ENCODE data around the gene ITPR3.

DNA sequence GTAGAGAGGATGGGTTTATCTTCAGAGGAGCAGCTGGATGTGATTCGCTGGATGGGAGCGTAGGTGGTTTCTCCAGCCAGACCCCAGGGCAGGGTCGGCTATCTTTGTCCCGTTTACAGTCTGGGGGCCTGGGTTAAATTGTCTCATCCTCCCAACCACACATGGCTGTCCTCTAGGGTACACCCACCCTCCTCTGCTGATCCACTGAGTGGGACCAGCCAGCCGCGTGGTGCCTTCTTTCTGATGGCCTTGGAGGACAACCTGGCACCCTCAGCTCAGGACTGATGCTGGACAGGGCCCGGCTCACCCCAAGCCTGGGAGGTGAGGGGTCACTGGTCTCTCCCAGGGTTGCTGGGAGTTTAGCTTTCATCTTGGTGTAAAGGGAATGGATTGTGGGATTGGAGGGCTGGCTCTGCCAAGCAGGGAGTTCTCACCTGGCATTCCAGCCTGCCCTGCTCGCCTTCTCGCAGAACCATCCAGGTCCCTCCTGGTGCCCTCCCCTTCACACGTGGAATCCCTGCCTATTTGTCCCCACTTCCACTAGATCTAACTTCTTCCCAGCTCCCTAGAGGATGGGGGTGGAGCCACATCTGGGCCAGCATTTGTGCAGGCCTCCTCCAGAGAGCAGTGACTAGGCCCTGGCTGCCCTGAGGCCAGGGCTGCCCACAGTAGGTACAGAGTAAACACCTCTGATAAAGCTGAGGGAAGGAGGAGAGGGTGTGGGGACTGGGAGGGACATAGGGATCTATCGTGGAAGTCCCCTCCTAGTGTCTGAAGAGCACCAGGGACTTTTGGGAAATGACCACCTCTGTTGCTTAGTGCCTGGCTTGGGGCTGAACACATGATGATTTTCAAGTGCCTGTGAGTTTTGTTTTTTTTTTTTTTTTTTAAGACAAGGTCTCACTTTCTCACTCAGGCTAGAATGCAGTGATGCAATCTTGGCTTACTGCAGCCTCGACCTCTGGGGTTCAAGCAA is 1.6 kb downstream of the ITPR3 start:
- TF ChIP-seq, protein P1, sequence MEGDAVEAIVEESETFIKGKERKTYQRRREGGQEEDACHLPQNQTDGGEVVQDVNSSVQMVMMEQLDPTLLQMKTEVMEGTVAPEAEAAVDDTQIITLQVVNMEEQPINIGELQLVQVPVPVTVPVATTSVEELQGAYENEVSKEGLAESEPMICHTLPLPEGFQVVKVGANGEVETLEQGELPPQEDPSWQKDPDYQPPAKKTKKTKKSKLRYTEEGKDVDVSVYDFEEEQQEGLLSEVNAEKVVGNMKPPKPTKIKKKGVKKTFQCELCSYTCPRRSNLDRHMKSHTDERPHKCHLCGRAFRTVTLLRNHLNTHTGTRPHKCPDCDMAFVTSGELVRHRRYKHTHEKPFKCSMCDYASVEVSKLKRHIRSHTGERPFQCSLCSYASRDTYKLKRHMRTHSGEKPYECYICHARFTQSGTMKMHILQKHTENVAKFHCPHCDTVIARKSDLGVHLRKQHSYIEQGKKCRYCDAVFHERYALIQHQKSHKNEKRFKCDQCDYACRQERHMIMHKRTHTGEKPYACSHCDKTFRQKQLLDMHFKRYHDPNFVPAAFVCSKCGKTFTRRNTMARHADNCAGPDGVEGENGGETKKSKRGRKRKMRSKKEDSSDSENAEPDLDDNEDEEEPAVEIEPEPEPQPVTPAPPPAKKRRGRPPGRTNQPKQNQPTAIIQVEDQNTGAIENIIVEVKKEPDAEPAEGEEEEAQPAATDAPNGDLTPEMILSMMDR (IDR thresholded peaks at IDR 0.05) = no peak
- TF ChIP-seq POLR2A (IDR thresholded peaks at IDR 0.05) = no peak
